Urothelium cell line (cell line): Measurements from ENCODE around the gene LRRC23.
"Not testable (repeated sequence)": the region's sequence is repeated elsewhere in the genome, so short reads cannot be mapped to it uniquely, and the experiment has no call there.

ENCODE experiments used
- DNase-seq: peaks from one replicate; pipeline ENCODE4 v3.0.0; 2011; ENCODE audit warnings: low spot score, mixed read lengths
- FAIRE-seq: peaks from 2 replicates; lab custom pipeline; 2011; peaks lifted over from hg19 to GRCh38; lab: Jason Lieb, UNC

LRRC23 gene

GRCh38 chr12:6872073-6873048 lies 32.3 kb upstream of the LRRC23 start:
- FAIRE-seq (peak; percentile 98), DNase-seq (peak; percentile 91)

GRCh38 chr12:6873094-6874014 lies 31.3 kb upstream of the LRRC23 start, which contains the start of gene SPSB2:
TSS of gene SPSB2 (minus strand) at chr12:6873303. CDS start at chr12:6872901, 402 bp downstream.
- FAIRE-seq, result peak; percentile 91
- DNase-seq, result peak; percentile 98

DNA sequence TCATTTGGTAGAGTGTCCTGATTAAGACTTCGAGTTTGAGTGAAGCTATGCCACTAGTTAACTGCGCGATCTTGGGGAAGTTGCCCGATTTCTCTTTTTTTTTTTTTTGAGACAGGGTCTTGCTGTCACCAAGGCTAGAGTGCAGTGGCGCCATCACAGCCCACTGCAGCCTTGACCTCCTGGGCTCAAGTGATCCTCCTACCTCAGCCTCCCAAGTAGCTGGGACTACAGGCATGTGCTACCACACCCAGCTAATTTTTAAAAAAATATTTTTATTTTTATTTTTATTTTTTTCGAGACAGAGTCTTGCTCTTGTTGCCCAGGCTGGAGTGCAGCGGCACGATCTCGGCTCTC lies 30.6 kb upstream of the LRRC23 start:
- not testable (repeated sequence) for DNase-seq, FAIRE-seq

DNA sequence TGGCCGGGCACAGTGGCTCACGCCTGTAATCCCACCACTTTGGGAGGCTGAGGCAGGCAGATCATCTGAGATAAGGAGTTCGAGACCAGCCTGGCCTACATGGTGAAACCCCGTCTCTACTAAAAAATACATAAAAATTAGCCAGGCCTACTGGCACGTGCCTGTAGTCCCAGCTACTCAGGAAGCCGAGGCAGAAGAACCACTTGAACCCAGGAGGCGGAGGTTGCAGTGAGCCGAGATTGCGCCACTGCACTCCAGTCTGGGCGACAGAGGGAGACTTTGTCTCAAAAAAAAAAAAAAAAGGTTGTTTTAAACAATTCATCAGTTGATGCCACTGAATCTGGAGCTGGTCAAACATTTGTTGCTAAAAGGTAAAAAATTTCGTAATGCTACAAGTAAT lies 24.8 kb upstream of the LRRC23 start:
- FAIRE-seq, result not testable (repeated sequence)

DNA sequence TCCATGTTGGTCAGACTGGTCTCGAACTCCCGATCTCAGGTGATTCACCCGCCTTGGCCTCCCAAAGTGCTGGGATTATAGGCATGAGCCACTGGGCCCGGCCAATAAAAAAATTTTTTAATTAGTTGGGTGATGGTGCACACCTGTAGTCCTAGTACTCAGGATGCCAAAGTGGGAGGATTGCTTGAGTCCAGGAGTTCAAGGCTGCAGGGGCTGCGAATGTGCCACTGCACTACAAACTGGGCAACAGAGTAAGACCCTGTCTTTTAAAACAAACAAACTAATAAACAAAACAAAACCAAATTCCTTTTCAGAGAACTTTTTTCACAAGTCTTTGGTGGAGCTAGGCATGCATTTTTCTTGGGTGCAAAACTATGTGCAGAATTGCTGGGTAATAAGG lies 21.4 kb upstream of the LRRC23 start:
- DNase-seq (no peak), FAIRE-seq (no peak)

More for the DNA sequence above, 24.8 kb upstream of the LRRC23 start:
- not testable (repeated sequence) for DNase-seq

DNA sequence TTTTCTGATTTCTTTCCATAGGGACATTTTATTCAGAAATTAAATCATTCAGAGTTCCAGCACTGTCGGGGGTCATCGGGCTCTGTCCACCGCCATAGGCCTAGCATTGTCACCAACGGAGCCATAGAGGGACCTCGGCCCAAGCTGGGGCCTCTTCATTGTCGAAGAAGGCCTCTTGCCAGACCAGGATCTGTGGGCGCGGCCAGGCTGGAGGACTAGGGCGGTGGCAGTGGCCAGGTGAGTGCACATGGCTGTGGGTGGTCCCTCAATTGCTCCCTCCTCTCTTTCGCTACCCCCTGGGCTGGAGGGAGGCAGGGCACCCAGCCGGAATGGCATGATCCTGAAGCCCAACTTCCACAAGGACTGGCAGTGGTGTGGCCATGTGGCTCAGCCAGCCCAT lies 20.9 kb upstream of the LRRC23 start:
- DNase-seq (no peak), FAIRE-seq (no peak)

- no peak for FAIRE-seq
- DNase-seq, result no peak
Observed at GRCh38 chr12:6884539-6884938, 20.1 kb upstream of the LRRC23 start.

- DNase-seq, FAIRE-seq: not testable (repeated sequence)
Observed at GRCh38 chr12:6886206-6886999, 18.2 kb upstream of the LRRC23 start.

DNA sequence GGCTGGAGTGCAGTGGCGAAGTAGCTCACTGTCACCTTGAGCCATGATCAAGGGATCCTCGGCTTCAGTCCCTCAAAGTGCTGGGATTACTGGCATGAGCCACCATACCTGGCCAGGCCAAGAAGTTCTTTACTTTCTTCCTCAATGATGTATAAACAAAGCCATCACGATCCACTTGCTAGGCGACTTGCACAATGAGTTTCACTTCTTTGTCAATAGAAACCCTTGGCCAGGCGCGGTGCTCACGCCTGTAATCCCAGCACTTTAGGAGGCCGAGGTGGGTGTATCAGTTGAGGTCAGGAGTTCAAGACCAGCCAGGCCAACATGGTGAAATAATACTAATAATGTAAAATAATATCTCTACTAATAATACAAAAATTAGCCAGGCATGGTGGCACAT lies 17.2 kb upstream of the LRRC23 start:
- no peak for DNase-seq
- no peak for FAIRE-seq

GRCh38 chr12:6888360-6888759 lies 16.3 kb upstream of the LRRC23 start:
- DNase-seq (no peak), FAIRE-seq (no peak)

DNA sequence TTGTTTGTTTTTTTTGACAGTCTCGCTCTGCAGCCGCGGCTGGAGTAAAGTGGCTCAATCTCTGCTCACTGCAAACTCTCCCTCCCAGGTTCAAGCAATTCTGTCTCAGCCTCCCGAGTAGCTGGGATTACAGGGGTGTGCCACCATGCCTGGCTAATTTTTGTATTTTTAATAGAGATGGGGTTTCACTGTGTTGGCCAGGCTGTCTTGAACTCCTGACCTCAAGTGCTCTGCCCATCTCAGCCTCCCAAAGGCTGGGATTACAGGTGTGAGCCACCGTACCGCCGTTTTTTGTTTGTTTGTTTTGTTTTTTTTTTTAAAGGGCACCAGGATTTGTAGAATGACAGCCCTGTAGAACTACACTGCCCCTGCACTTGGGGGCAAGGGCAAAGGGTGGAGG lies 15.8 kb upstream of the LRRC23 start:
- FAIRE-seq, DNase-seq: not testable (repeated sequence)

DNA sequence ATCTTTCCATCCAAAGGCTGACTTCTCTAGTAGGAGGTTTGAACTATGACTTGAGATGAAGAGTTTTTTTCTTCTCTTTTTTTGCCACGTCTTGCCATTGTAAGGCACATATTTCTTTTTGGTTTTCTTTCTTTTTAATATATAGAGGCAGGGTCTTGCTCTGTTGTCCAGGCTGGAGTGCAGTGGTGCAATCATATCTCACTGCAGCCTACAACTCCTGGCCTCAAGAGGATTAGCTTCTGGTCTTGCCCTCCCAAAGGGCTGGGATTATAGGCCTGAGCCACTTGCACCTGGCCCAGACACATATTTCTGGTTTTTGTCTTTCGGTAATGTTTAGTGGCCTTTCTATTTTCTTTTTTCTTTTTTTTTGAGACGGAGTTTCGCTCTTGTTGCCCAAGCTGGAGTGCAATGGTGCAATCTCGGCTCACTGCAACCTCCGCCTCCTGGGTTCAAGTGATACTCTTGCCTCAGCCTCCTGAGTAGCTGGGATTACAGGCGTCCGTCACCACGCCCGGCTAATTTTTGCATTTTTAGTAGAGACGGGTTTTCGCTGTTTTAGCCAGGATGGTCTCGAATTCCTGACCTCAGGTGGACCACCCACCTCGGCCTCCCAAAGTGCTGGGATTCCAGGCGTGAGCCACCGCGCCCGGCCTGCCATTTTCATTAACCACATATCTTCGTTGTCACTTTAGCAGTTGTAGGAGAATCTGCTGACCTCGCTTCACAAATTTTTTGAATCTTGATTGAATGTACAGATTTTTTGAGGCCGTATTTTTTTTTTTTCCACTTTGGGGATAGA lies 14.6 kb upstream of the LRRC23 start:
- not testable (repeated sequence) for FAIRE-seq

GRCh38 chr12:6890789-6891645 lies 13.6 kb upstream of the LRRC23 start:
- peak; percentile 90 for FAIRE-seq

More for the DNA sequence above, 14.6 kb upstream of the LRRC23 start:
- DNase-seq, result not testable (repeated sequence)

GRCh38 chr12:6891646-6892001 lies 13.0 kb upstream of the LRRC23 start:
- FAIRE-seq (no peak), DNase-seq (no peak)

More at GRCh38 chr12:6890789-6891645, 13.6 kb upstream of the LRRC23 start:
- DNase-seq, result peak; percentile 99

- DNase-seq, FAIRE-seq: not testable (repeated sequence)
Observed at GRCh38 chr12:6892683-6893082, 11.9 kb upstream of the LRRC23 start.

DNA sequence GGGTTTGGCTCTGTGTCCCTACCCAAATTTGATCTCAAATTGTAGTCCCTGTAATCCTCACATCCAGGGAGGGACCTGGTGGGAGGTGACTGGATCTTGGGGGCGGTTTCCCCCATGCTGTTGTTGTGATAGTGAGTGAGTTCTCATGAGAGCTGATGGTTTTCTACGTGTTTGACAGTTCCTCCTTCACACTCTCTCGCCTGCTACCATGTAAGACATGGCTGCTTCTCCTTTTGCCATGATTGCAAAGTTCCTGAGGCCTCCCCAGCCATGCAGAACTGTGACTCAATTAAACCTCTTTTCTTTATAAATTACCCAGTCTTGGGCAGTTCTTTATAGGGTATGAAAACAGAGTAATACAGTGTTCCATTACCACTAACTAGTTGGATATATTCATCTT lies 10.3 kb upstream of the LRRC23 start:
- DNase-seq, result no peak
- no peak for FAIRE-seq

- DNase-seq (no peak), FAIRE-seq (no peak)
Observed at GRCh38 chr12:6896846-6897435, 7.7 kb upstream of the LRRC23 start.

- DNase-seq (no peak), FAIRE-seq (no peak)
Observed at GRCh38 chr12:6899427-6899826, 5.2 kb upstream of the LRRC23 start.
